Measurements from ENCODE around the gene SSX4.
"Not testable (repeated sequence)": the region's sequence is repeated elsewhere in the genome, so short reads cannot be mapped to it uniquely, and the experiment has no call there.

SSX4 gene

DNA sequence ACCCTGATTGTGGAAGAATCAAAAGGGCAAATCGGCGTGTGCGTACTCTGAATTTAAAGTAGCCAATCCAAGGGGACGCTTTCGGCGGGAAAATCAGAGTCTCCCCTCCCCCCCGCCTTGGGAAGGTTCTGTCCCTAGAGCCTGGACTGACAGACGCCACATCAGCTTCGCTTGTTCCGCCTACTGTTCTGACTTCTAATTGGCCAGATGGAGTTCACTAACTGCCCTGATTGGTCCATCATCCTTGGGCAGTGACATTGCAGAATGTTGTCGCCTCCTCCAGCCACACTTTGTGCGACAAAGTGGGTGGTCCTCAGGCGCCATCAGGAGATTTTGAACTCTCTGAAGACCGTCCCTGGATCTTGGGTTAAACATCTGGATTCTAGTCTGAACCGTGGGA lies 28.5 kb downstream of the SSX4 start, which contains the start of gene SSX4B:
TSS of gene SSX4B (minus strand) at position 101 of the 400 bp plus-strand sequence. CDS start 588 bp downstream, outside the sequence.
- not testable (repeated sequence) for H3K27ac ChIP-seq; H3K36me3 ChIP-seq (ENCODE audit: insufficient read depth); H4K20me1 ChIP-seq (ENCODE audit: insufficient read depth); H3K79me2 ChIP-seq (ENCODE audit: insufficient read depth, low read depth); H3K4me1 ChIP-seq (ENCODE audit: low read depth, poor library complexity, severe bottlenecking); H3K4me3 ChIP-seq (IDR thresholded peaks at IDR 0.05; ENCODE audit: insufficient read depth, low read depth, low read length); H3K9ac ChIP-seq; H3K4me2 ChIP-seq; H3K27me3 ChIP-seq (ENCODE audit: insufficient read depth, low read depth); H2AFZ ChIP-seq (ENCODE audit: low read depth)

DNA sequence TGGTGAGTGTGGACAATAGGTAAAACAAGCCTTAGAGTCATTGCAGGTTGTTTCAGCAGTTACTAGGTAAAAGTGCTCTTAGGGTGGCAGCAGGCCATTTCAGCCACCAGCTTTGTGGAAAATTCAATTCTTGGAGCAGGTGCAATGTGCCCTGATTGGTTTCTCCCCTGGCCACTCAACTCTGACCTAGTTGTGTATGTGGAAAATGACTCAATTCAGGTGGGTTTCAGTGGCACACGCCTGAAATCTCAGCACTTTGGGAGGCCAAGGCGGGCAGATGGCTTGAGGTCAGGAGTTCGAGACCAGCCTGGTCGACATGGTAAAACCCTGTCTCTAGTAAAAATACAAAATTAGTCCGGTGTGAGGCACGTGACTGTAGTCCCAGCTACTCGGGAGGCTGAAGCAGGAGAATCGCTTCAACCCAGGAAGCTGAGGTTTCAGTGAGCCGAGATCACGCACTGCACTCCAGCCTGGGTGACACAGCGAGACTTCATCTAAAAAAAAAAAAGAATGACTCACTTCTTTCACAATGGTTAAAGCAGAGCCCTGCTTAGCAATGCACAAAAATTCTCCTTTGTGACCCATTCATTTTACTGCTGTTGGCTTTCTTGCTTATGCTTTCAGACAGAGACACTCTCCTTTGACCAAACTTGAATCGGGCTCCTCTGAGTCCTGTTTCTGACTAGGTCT lies 43.8 kb downstream of the SSX4 start:
- not testable (repeated sequence) for H3K27me3 ChIP-seq (ENCODE audit: insufficient read depth, low read depth); H3K36me3 ChIP-seq (ENCODE audit: insufficient read depth); H3K9ac ChIP-seq; H3K4me2 ChIP-seq; H2AFZ ChIP-seq (ENCODE audit: low read depth); H3K4me3 ChIP-seq (IDR thresholded peaks at IDR 0.05; ENCODE audit: insufficient read depth, low read depth, low read length); H3K27ac ChIP-seq; H3K79me2 ChIP-seq (ENCODE audit: insufficient read depth, low read depth); H3K4me1 ChIP-seq (ENCODE audit: low read depth, poor library complexity, severe bottlenecking); H4K20me1 ChIP-seq (ENCODE audit: insufficient read depth)

DNA sequence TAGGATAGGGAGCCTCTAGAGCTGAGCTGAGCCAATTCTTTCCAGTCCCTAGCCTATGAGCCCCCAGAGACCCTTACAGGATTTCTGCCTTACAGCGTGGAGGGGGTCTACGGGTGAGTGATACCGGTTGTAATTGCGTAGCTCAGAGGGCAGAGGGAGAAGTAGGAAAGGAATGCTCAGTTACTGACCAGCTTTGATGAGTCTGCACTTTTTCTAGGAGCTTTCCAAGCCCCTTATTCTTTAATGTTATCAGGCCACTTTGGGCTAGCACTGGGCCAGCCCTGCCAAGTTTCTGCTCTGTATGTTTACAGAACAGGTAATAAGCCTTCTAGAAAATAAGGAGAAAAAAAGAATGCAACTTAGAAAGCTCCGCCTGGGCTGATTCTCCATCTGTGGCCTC lies 46.3 kb downstream of the SSX4 start:
- H3K27me3 ChIP-seq (ENCODE audit: insufficient read depth, low read depth); H3K27ac ChIP-seq; H3K79me2 ChIP-seq (ENCODE audit: insufficient read depth, low read depth); H3K4me3 ChIP-seq (IDR thresholded peaks at IDR 0.05; ENCODE audit: insufficient read depth, low read depth, low read length); H3K36me3 ChIP-seq (ENCODE audit: insufficient read depth); H3K4me2 ChIP-seq; H4K20me1 ChIP-seq (ENCODE audit: insufficient read depth); H2AFZ ChIP-seq (ENCODE audit: low read depth); H3K9ac ChIP-seq; H3K4me1 ChIP-seq (ENCODE audit: low read depth, poor library complexity, severe bottlenecking): not testable (repeated sequence)

DNA sequence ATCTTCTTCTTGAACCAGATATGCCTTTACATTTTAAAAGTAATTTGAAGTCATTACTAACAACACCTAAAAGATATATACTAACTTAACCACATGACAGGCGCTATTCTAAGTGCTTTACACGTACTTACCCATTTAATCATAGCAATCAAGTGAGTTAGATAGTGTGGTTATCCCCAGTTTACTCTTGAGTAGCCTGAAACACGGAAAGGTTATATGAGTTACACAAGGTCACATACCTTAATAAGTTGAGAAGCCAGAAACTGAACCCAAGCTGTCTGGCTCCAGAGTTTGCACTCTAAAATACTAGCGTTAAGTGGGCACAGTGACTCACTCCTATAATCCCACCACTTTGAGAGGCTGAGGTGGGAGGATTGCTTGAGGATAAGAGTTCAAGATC lies 46.8 kb downstream of the SSX4 start:
- H3K4me1 ChIP-seq (ENCODE audit: low read depth, poor library complexity, severe bottlenecking); H3K4me2 ChIP-seq; H4K20me1 ChIP-seq (ENCODE audit: insufficient read depth); H2AFZ ChIP-seq (ENCODE audit: low read depth); H3K27me3 ChIP-seq (ENCODE audit: insufficient read depth, low read depth); H3K4me3 ChIP-seq (IDR thresholded peaks at IDR 0.05; ENCODE audit: insufficient read depth, low read depth, low read length); H3K36me3 ChIP-seq (ENCODE audit: insufficient read depth); H3K27ac ChIP-seq; H3K9ac ChIP-seq; H3K79me2 ChIP-seq (ENCODE audit: insufficient read depth, low read depth): not testable (repeated sequence)

DNA sequence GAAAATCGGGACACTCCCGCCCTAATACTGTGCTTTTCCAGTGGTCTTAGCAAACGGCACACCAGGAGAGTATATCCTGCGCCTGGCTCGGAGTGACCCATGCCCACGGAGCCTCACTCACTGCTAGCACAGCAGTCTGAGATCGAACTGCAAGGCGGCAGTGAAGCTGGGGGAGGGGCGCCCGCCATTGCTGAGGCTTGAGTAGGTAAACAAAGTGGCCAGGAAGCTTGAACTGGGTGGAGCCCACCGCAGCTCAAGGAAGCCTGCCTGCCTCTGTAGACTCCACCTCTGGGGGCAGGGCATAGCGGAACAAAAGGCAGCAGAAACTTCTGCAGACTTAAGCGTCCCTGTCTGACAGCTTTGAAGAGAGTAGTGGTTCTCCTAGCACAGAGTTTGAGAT lies 50.4 kb downstream of the SSX4 start:
- not testable (repeated sequence) for H2AFZ ChIP-seq (ENCODE audit: low read depth); H3K36me3 ChIP-seq (ENCODE audit: insufficient read depth); H4K20me1 ChIP-seq (ENCODE audit: insufficient read depth); H3K79me2 ChIP-seq (ENCODE audit: insufficient read depth, low read depth); H3K27ac ChIP-seq; H3K4me2 ChIP-seq; H3K9ac ChIP-seq; H3K4me3 ChIP-seq (IDR thresholded peaks at IDR 0.05; ENCODE audit: insufficient read depth, low read depth, low read length); H3K4me1 ChIP-seq (ENCODE audit: low read depth, poor library complexity, severe bottlenecking); H3K27me3 ChIP-seq (ENCODE audit: insufficient read depth, low read depth)

All from KMS-11 (cell line).